Activated CD4-positive, alpha-beta memory T cell treated with anti-CD3 and anti-CD28 coated beads for 36 hours (primary cell): Measurements from ENCODE around the gene PAM16. TPM values are rescaled to one million over a fixed set of nuclear protein-coding genes. Genes with fewer than 3 reads are reported as not detected.

Experiments
- CTCF ChIA-PET: fragments of 350-600 bp; sonication (Branson Sonifier 250); formaldehyde crosslinking; loops from one replicate; lab custom pipeline; 2021; ENCODE audit warnings: antibody characterized with exemption, inconsistent platforms; lab: Charles Lee
- POLR2A ChIA-PET: fragments of 350-600 bp; sonication (Branson Sonifier 250); formaldehyde crosslinking; loops from one replicate; lab custom pipeline; 2021; ENCODE audit warnings: antibody characterized with exemption; lab: Charles Lee
- DNase-seq: peaks from one replicate; pipeline ENCODE4 v3.0.0-alpha.2; 2020
- H3K27ac Mint-ChIP-seq: one replicate; pipeline ENCODE4 v1.8.0; 2021; ENCODE audit warnings: mixed read lengths
- H3K27me3 Mint-ChIP-seq: one replicate; pipeline ENCODE4 v1.8.0; 2021; ENCODE audit warnings: mixed read lengths
- H3K36me3 Mint-ChIP-seq: one replicate; pipeline ENCODE4 v1.8.0; 2021; ENCODE audit warnings: mixed read lengths
- H3K4me1 Mint-ChIP-seq: one replicate; pipeline ENCODE4 v1.8.0; 2021; ENCODE audit warnings: low read depth, mixed read lengths
- H3K4me3 Mint-ChIP-seq: one replicate; pipeline ENCODE4 v1.8.0; 2021; ENCODE audit warnings: mild to moderate bottlenecking, mixed read lengths
- H3K9me3 Mint-ChIP-seq: one replicate; pipeline ENCODE4 v1.8.0; 2021; ENCODE audit warnings: mixed read lengths
- intact Hi-C: fragments of 100-400 bp; cut with micrococcal nuclease; formaldehyde crosslinking; loops from one replicate; pipeline ENCODE4 v1.15.1; 2023
- total RNA-seq, 2 experiments: library from RNA; stranded (reverse); gene quantifications; one replicate each; pipeline ENCODE4 v1.2.3, GENCODE V29; 2021

Gene PAM16
- total RNA-seq, 2 experiments from 2014 or later = 52.8 to 63.4 TPM

GRCh38 chr16:4307215-4308037 lies 43.7 kb downstream of the PAM16 start:
- Mint-ChIP-seq H3K36me3 (peaks cover 9% of the 10 kb centered on the region), H3K4me3 (peak overlapping the region; percentile 90), H3K4me1 (peaks cover 33% of the 10 kb centered on the region), H3K9me3 (no peaks in the 10 kb centered on the region), H3K27ac (peak overlapping the region; percentile 90), H3K27me3 (no peaks in the 10 kb centered on the region)
- ChIA-PET POLR2A (interaction anchor here (0.9 to 1.5 kb wide), 3 partner anchors 10 to 54 kb away, joined by 3 to 5 read pairs (median 3); no protein-coding TSS in a partner anchor), CTCF (interaction anchor here (0.9 to 5.0 kb wide), 4 partner anchors 10 to 54 kb away, joined by 3 to 33 read pairs (median 4); no protein-coding TSS in a partner anchor)
- intact Hi-C loops = loop anchor here (1.0 to 5.0 kb wide), 5 partner anchors 36 to 125 kb away; partner anchors contain the start of genes CORO7 and PAM16
- DNase-seq = peak; percentile 97

- DNase-seq = peak; percentile 70
- Mint-ChIP-seq H3K36me3 (peaks cover 9% of the 10 kb centered on the region), H3K4me1 (peaks cover 33% of the 10 kb centered on the region), H3K27ac (peak overlapping the region; percentile 90), H3K27me3 (no peaks in the 10 kb centered on the region), H3K9me3 (no peaks in the 10 kb centered on the region), H3K4me3 (peak overlapping the region; percentile 90)
- CTCF ChIA-PET = interaction anchor here (1.2 to 5.0 kb wide), 3 partner anchors 18 to 53 kb away, joined by 3 to 33 read pairs (median 6); no protein-coding TSS in a partner anchor
- POLR2A ChIA-PET = interaction anchor here (1.2 kb wide), 1 partner anchor 35 kb away, joined by 3 read pairs; no protein-coding TSS in a partner anchor
- intact Hi-C loops = loop anchor here (1.0 to 5.0 kb wide), 5 partner anchors 35 to 124 kb away; partner anchors contain the start of genes CORO7 and PAM16
Measured at GRCh38 chr16:4306470-4307214, 44.5 kb downstream of the PAM16 start.

GRCh38 chr16:4303973-4304372 lies 47.1 kb downstream of the PAM16 start:
- no peaks in the 10 kb centered on the region for H3K9me3 Mint-ChIP-seq
- peaks cover 28% of the 10 kb centered on the region for H3K4me1 Mint-ChIP-seq
- POLR2A ChIA-PET = no interaction called here
- H3K36me3 Mint-ChIP-seq = peaks cover 13% of the 10 kb centered on the region
- CTCF ChIA-PET = interaction anchor here (1.1 to 5.0 kb wide), 2 partner anchors 15 to 51 kb away, joined by 5 to 33 read pairs; no protein-coding TSS in a partner anchor
- no peaks in the 10 kb centered on the region for H3K27me3 Mint-ChIP-seq
- H3K27ac Mint-ChIP-seq = no peak overlapping the region
- DNase-seq = no peak
- intact Hi-C loops = no loop called here
- no peak overlapping the region for H3K4me3 Mint-ChIP-seq

- ChIA-PET CTCF (interaction anchor here (0.8 kb wide), 1 partner anchor 121 kb away, joined by 3 read pairs; no protein-coding TSS in a partner anchor), POLR2A (no interaction called here)
- intact Hi-C loops = no loop called here
- no peaks in the 10 kb centered on the region for H3K9me3 Mint-ChIP-seq
- no peaks in the 10 kb centered on the region for H3K27me3 Mint-ChIP-seq
- peaks cover 19% of the 10 kb centered on the region for H3K4me1 Mint-ChIP-seq
- H3K4me3 Mint-ChIP-seq = no peak overlapping the region
- H3K27ac Mint-ChIP-seq = no peak overlapping the region
- DNase-seq = no peak
- peaks cover 9% of the 10 kb centered on the region for H3K36me3 Mint-ChIP-seq
Measured at GRCh38 chr16:4301968-4302367, 49.2 kb downstream of the PAM16 start.

- Mint-ChIP-seq H3K36me3 (peaks cover 6% of the 10 kb centered on the region), H3K27me3 (no peaks in the 10 kb centered on the region), H3K4me3 (no peak overlapping the region), H3K4me1 (peaks cover 11% of the 10 kb centered on the region), H3K9me3 (no peaks in the 10 kb centered on the region), H3K27ac (no peak overlapping the region)
- no peak for DNase-seq
- intact Hi-C loops = no loop called here
- ChIA-PET CTCF (interaction anchor here (0.9 to 2.0 kb wide), 3 partner anchors 8 to 29 kb away, joined by 4 to 7 read pairs (median 4); no protein-coding TSS in a partner anchor), POLR2A (interaction anchor here (0.7 kb wide), 1 partner anchor 19 kb away, joined by 3 read pairs; no protein-coding TSS in a partner anchor)
Measured at GRCh38 chr16:4301177-4301576, 49.9 kb downstream of the PAM16 start.

- no peaks in the 10 kb centered on the region for H3K27me3 Mint-ChIP-seq
Measured at GRCh38 chr16:4298761-4299522, 52.2 kb downstream of the PAM16 start.

GRCh38 chr16:4297480-4297879 lies 53.6 kb downstream of the PAM16 start:
- intact Hi-C loops = no loop called here
- H3K36me3 Mint-ChIP-seq = peaks cover 3% of the 10 kb centered on the region
- H3K4me1 Mint-ChIP-seq = no peaks in the 10 kb centered on the region
- H3K9me3 Mint-ChIP-seq = no peaks in the 10 kb centered on the region
- no peak overlapping the region for H3K4me3 Mint-ChIP-seq
- no peak overlapping the region for H3K27ac Mint-ChIP-seq
- no peak for DNase-seq
- CTCF ChIA-PET = interaction anchor here (0.8 to 2.0 kb wide), 6 partner anchors 9 to 43 kb away, joined by 3 to 7 read pairs (median 4); no protein-coding TSS in a partner anchor
- H3K27me3 Mint-ChIP-seq = no peaks in the 10 kb centered on the region
- POLR2A ChIA-PET = interaction anchor here (1.4 kb wide), 1 partner anchor 10 kb away, joined by 3 read pairs; no protein-coding TSS in a partner anchor

More at GRCh38 chr16:4298761-4299522, 52.2 kb downstream of the PAM16 start:
- peaks cover 3% of the 10 kb centered on the region for H3K36me3 Mint-ChIP-seq
- H3K27ac Mint-ChIP-seq = no peak overlapping the region
- POLR2A ChIA-PET = no interaction called here
- no peak overlapping the region for H3K4me3 Mint-ChIP-seq
- no peaks in the 10 kb centered on the region for H3K9me3 Mint-ChIP-seq
- intact Hi-C loops = no loop called here
- no peak for DNase-seq
- CTCF ChIA-PET = interaction anchor here (0.7 to 2.0 kb wide), 5 partner anchors 10 to 45 kb away, joined by 3 to 7 read pairs (median 4); no protein-coding TSS in a partner anchor
- H3K4me1 Mint-ChIP-seq = peaks cover under 1% of the 10 kb centered on the region

GRCh38 chr16:4295581-4295980 lies 55.5 kb downstream of the PAM16 start:
- no peaks in the 10 kb centered on the region for H3K4me1 Mint-ChIP-seq
- no peaks in the 10 kb centered on the region for H3K9me3 Mint-ChIP-seq
- H3K4me3 Mint-ChIP-seq = no peak overlapping the region
- no peak overlapping the region for H3K27ac Mint-ChIP-seq
- ChIA-PET POLR2A (no interaction called here), CTCF (no interaction called here)
- DNase-seq = no peak
- H3K27me3 Mint-ChIP-seq = peaks cover 4% of the 10 kb centered on the region
- H3K36me3 Mint-ChIP-seq = no peaks in the 10 kb centered on the region
- intact Hi-C loops = no loop called here

GRCh38 chr16:4293822-4294457 lies 57.2 kb downstream of the PAM16 start:
- Mint-ChIP-seq H3K27ac (no peak overlapping the region), H3K36me3 (no peaks in the 10 kb centered on the region), H3K27me3 (peaks cover 4% of the 10 kb centered on the region), H3K9me3 (no peaks in the 10 kb centered on the region), H3K4me3 (no peak overlapping the region), H3K4me1 (no peaks in the 10 kb centered on the region)
- intact Hi-C loops = no loop called here
- CTCF ChIA-PET = interaction anchor here (1.0 to 1.6 kb wide), 3 partner anchors 11 to 40 kb away, joined by 3 read pairs; no protein-coding TSS in a partner anchor
- POLR2A ChIA-PET = no interaction called here
- DNase-seq = no peak

GRCh38 chr16:4293181-4293716 lies 57.9 kb downstream of the PAM16 start:
- Mint-ChIP-seq H3K4me3 (no peak overlapping the region), H3K9me3 (no peaks in the 10 kb centered on the region), H3K27me3 (peaks cover 4% of the 10 kb centered on the region), H3K36me3 (no peaks in the 10 kb centered on the region), H3K4me1 (peaks cover under 1% of the 10 kb centered on the region), H3K27ac (no peak overlapping the region)
- DNase-seq = no peak
- POLR2A ChIA-PET = no interaction called here
- CTCF ChIA-PET = interaction anchor here (1.0 to 1.6 kb wide), 3 partner anchors 10 to 39 kb away, joined by 3 read pairs; no protein-coding TSS in a partner anchor
- intact Hi-C loops = no loop called here
